ENCODE measurements around the gene KANSL2. TPM values are rescaled to one million over a fixed set of nuclear protein-coding genes. Genes with fewer than 3 reads are reported as not detected.
"Not testable (repeated sequence)": the region's sequence is repeated elsewhere in the genome, so short reads cannot be mapped to it uniquely, and the experiment has no call there.

KANSL2 gene
- total RNA-seq, 4 donors from 2014 or later = 12.7 to 80.8 (median 39.7) TPM

- Histone ChIP-seq H3K4me1 (peaks cover 20 to 34% (median 22%) of the 10 kb centered on the region in 4 donors), H3K27ac (peak overlapping the region; percentile 92 to 97 (median 96)), H3K4me3 (peak overlapping the region; percentile 16 to 86 (median 67)), H3K36me3 (peaks cover 0 to 14% (median 5%) of the 10 kb centered on the region in 4 donors), H3K27me3 (no peaks in the 10 kb centered on the region), H3K9me3 (peaks cover 0 to 12% of the 10 kb centered on the region in 2 donors)
- in situ Hi-C loops (cut with MboI; ENCODE audit: low pct_ligation_motif_present in 1 of 4, low pct_unique_long_range_greater_than_20kb in 1 of 4, low sequenced_read_pairs in 3 of 4) = no loop called here
- no peak for DNase-seq
- intact Hi-C loops (cut with DNase I; ENCODE audit: low total_unique reads) = no loop called here
- WGBS, 2 donors (ENCODE audit: low coverage in 1 of 2) = 14 to 62% methylated on average over 6 to 21 of the region's 21 CpGs
- TF ChIP-seq POLR2A (IDR thresholded peaks at IDR 0.05) (no peak), EP300 (IDR thresholded peaks at IDR 0.05; ENCODE audit: low read depth) (no peak), POLR2AphosphoS5 (IDR thresholded peaks at IDR 0.05) (no peak)
- TF ChIP-seq, protein P1, sequence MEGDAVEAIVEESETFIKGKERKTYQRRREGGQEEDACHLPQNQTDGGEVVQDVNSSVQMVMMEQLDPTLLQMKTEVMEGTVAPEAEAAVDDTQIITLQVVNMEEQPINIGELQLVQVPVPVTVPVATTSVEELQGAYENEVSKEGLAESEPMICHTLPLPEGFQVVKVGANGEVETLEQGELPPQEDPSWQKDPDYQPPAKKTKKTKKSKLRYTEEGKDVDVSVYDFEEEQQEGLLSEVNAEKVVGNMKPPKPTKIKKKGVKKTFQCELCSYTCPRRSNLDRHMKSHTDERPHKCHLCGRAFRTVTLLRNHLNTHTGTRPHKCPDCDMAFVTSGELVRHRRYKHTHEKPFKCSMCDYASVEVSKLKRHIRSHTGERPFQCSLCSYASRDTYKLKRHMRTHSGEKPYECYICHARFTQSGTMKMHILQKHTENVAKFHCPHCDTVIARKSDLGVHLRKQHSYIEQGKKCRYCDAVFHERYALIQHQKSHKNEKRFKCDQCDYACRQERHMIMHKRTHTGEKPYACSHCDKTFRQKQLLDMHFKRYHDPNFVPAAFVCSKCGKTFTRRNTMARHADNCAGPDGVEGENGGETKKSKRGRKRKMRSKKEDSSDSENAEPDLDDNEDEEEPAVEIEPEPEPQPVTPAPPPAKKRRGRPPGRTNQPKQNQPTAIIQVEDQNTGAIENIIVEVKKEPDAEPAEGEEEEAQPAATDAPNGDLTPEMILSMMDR (IDR thresholded peaks at IDR 0.05) = no peak
These were observed 35.2 kb upstream of the KANSL2 start for GRCh38 chr12:48717252-48717695.

GRCh38 chr12:48716493-48717251, 34.6 kb upstream of the KANSL2 start, which contains the start of gene CCNT1:
CCNT1 (minus strand) TSS chr12:48716707; CDS start chr12:48716675, 32 bp downstream.
- H3K36me3 ChIP-seq = peaks cover 0 to 19% (median 5%) of the 10 kb centered on the region in 4 donors
- intact Hi-C loops (cut with DNase I; ENCODE audit: low total_unique reads) = no loop called here
- H3K4me3 ChIP-seq = peak within 1 kb of the TSS; percentile 60 to 86 (median 69)
- peak within 1 kb of the TSS; percentile 92 to 97 (median 96) for H3K27ac ChIP-seq
- TF ChIP-seq POLR2AphosphoS5 (IDR thresholded peaks at IDR 0.05) (peak; percentile 91 to 96 (median 95)), POLR2A (IDR thresholded peaks at IDR 0.05) (peak; percentile 92), EP300 (IDR thresholded peaks at IDR 0.05; ENCODE audit: low read depth) (peak; percentile 51)
- TF ChIP-seq, protein P1 (IDR thresholded peaks at IDR 0.05) = peak in 4 of 5 experiments; percentile 6 to 80 (median 48)
- WGBS, 2 donors (ENCODE audit: low coverage in 1 of 2) = 0% methylated on average over 61 of the region's 61 CpGs; no CpG with 5 or more reads in 1 of the 2 donors
- peaks cover 20 to 34% (median 22%) of the 10 kb centered on the region in 4 donors for H3K4me1 ChIP-seq
- no peaks in the 10 kb centered on the region for H3K27me3 ChIP-seq
- in situ Hi-C loops (cut with MboI; ENCODE audit: low pct_ligation_motif_present in 1 of 4, low pct_unique_long_range_greater_than_20kb in 1 of 4, low sequenced_read_pairs in 3 of 4) = no loop called here
- H3K9me3 ChIP-seq = peaks cover 0 to 12% of the 10 kb centered on the region in 2 donors
- DNase-seq = peak; percentile 99

- in situ Hi-C loops (cut with MboI; ENCODE audit: low pct_ligation_motif_present in 1 of 4, low pct_unique_long_range_greater_than_20kb in 1 of 4, low sequenced_read_pairs in 3 of 4) = no loop called here
- TF ChIP-seq EP300 (IDR thresholded peaks at IDR 0.05; ENCODE audit: low read depth) = no peak
- TF ChIP-seq, protein P1 (IDR thresholded peaks at IDR 0.05) = peak in 1 of 5 experiments; percentile 20
- Histone ChIP-seq H3K4me3 (peak overlapping the region; percentile 60 to 86 (median 69)), H3K4me1 (peaks cover 20 to 34% (median 22%) of the 10 kb centered on the region in 4 donors), H3K9me3 (peaks cover 0 to 11% of the 10 kb centered on the region in 2 donors), H3K36me3 (peaks cover 0 to 25% (median 5%) of the 10 kb centered on the region in 4 donors), H3K27ac (peak overlapping the region; percentile 92 to 97 (median 96)), H3K27me3 (no peaks in the 10 kb centered on the region)
- DNase-seq = no peak
- 0 to 1% methylated on average over 6 to 17 of the region's 17 CpGs for WGBS, 2 donors (ENCODE audit: low coverage in 1 of 2)
- intact Hi-C loops (cut with DNase I; ENCODE audit: low total_unique reads) = no loop called here
These were observed 34.1 kb upstream of the KANSL2 start for GRCh38 chr12:48716168-48716492.

DNA sequence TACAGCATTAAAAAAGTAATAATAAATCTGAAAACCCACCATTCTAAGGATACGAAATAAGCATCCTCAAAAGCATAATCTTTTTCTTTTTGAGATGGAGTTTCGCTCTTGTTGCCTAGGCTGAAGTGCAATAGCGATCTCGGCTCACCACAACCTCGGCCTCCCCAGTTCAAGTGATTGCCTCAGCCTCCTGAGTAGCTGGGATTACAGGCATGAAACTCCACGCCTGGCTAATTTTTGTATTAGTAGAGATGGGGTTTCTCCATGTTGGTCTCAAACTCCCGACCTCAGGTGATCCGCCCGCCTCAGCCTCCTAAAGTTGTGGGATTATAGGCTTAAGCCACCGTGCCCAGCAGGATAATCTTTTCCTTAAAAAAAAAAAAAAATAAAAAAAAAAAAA, 30.2 kb upstream of the KANSL2 start:
- TF ChIP-seq, protein P1 (IDR thresholded peaks at IDR 0.05) = no peak
- TF ChIP-seq POLR2AphosphoS5 (IDR thresholded peaks at IDR 0.05) (no peak), EP300 (IDR thresholded peaks at IDR 0.05; ENCODE audit: low read depth) (no peak), POLR2A (IDR thresholded peaks at IDR 0.05) (no peak)
- WGBS, 2 donors (ENCODE audit: low coverage in 1 of 2) = 95 to 100% methylated on average over 5 to 10 of the region's 10 CpGs
- no peak overlapping the region for H3K27ac ChIP-seq

GRCh38 chr12:48698822-48699221, 16.8 kb upstream of the KANSL2 start:
- DNase-seq; intact Hi-C loops (cut with DNase I; ENCODE audit: low total_unique reads); H3K4me1 ChIP-seq; H3K4me3 ChIP-seq; H3K27ac ChIP-seq; H3K27me3 ChIP-seq; in situ Hi-C loops (cut with MboI; ENCODE audit: low pct_ligation_motif_present in 1 of 4, low pct_unique_long_range_greater_than_20kb in 1 of 4, low sequenced_read_pairs in 3 of 4); H3K9me3 ChIP-seq: not testable (repeated sequence)
- WGBS, 2 donors (ENCODE audit: low coverage in 1 of 2) = 93 to 96% methylated on average over 6 to 7 of the region's 7 CpGs
- H3K36me3 ChIP-seq = peaks cover 0 to 71% (median 26%) of the 10 kb centered on the region in 4 donors

More for the DNA sequence above, 30.2 kb upstream of the KANSL2 start:
- in situ Hi-C loops (cut with MboI; ENCODE audit: low pct_ligation_motif_present in 1 of 4, low pct_unique_long_range_greater_than_20kb in 1 of 4, low sequenced_read_pairs in 3 of 4) = no loop called here
- Histone ChIP-seq H3K36me3 (peaks cover 0 to 45% (median 7%) of the 10 kb centered on the region in 4 donors), H3K9me3 (no peaks in the 10 kb centered on the region), H3K4me3 (no peak overlapping the region), H3K27me3 (no peaks in the 10 kb centered on the region), H3K4me1 (peaks cover 20 to 37% (median 25%) of the 10 kb centered on the region in 4 donors)
- intact Hi-C loops (cut with DNase I; ENCODE audit: low total_unique reads) = no loop called here
- DNase-seq = no peak

Data from transverse colon (tissue), 4 donors.